Hepatocyte (in vitro differentiated cells): ENCODE results near the gene CLK3. TPM values are rescaled to one million over a fixed set of nuclear protein-coding genes. Genes with fewer than 3 reads are reported as not detected.

Experiments used
- DNase-seq: peaks from one replicate; pipeline ENCODE4 v3.0.0-alpha.2; 2016; ENCODE audit warnings: low spot score
- H2AFZ ChIP-seq: fragments of 200-600 bp; sonication (generic); 2 replicates; pipeline ENCODE4 v1.6.0; 2016; ENCODE audit warnings: antibody characterized with exemption, mild to moderate bottlenecking
- H3K27ac ChIP-seq: fragments of 200-600 bp; sonication (generic); 2 replicates; pipeline ENCODE4 v1.5.1; 2016; ENCODE audit warnings: mild to moderate bottlenecking
- H3K27me3 ChIP-seq: fragments of 200-600 bp; sonication (generic); 2 replicates; pipeline ENCODE4 v1.6.1; 2016
- H3K36me3 ChIP-seq: fragments of 200-600 bp; sonication (generic); replicated peaks from 2 replicates; pipeline ENCODE4 v1.5.1; 2016; ENCODE audit warnings: low read depth; ENCODE audit not compliant: insufficient read depth
- H3K4me1 ChIP-seq: fragments of 200-600 bp; sonication (generic); 2 replicates; pipeline ENCODE4 v1.5.1; 2016; ENCODE audit warnings: mild to moderate bottlenecking, moderate library complexity; ENCODE audit not compliant: insufficient read depth
- H3K4me2 ChIP-seq: fragments of 200-600 bp; sonication (generic); 2 replicates; pipeline ENCODE4 v1.6.0; 2016
- H3K4me3 ChIP-seq: fragments of 200-600 bp; sonication (generic); 2 replicates; pipeline ENCODE4 v1.5.1; 2016; ENCODE audit warnings: mild to moderate bottlenecking
- H3K79me2 ChIP-seq: fragments of 200-600 bp; sonication (generic); 2 replicates; pipeline ENCODE4 v1.6.0; 2017; ENCODE audit warnings: mild to moderate bottlenecking
- H3K9me2 ChIP-seq: fragments of 200-600 bp; sonication (generic); replicated peaks from 2 replicates; pipeline ENCODE4 v1.6.0; 2017; ENCODE audit warnings: mild to moderate bottlenecking; ENCODE audit not compliant: insufficient read depth
- H3K9me3 ChIP-seq: fragments of 200-600 bp; sonication (generic); 2 replicates; pipeline ENCODE4 v1.5.1; 2016; ENCODE audit warnings: low read depth, mild to moderate bottlenecking
- H4K20me1 ChIP-seq: fragments of 200-600 bp; sonication (generic); 2 replicates; pipeline ENCODE4 v1.6.0; 2016; ENCODE audit warnings: mild to moderate bottlenecking; ENCODE audit not compliant: insufficient read depth, poor library complexity, severe bottlenecking
- CTCF ChIP-seq: fragments of 200-600 bp; sonication (generic); IDR thresholded peaks from 2 replicates; pipeline ENCODE4 v1.5.1; 2016; ENCODE audit warnings: antibody characterized with exemption, mild to moderate bottlenecking; ENCODE audit not compliant: poor library complexity
- EZH2 ChIP-seq: fragments of 200-600 bp; sonication (generic); IDR thresholded peaks from 2 replicates; pipeline ENCODE4 v1.6.1; 2016; ENCODE audit warnings: antibody characterized with exemption, mild to moderate bottlenecking, borderline replicate concordance
- EZH2phosphoT487 ChIP-seq: fragments of 200-600 bp; sonication (generic); IDR thresholded peaks from one replicate; pipeline ENCODE4 v1.6.1; 2018; ENCODE audit warnings: antibody characterized with exemption, mild to moderate bottlenecking, low read depth, moderate library complexity; ENCODE audit not compliant: unreplicated experiment, severe bottlenecking
- WGBS: methylation state at CpG from one replicate; pipeline ENCODE4 v1.1.6; 2016; ENCODE audit warnings: low lambda C conversion rate; ENCODE audit errors: missing lambda C conversion rate; 5-methylcytosine and 5-hydroxymethylcytosine counted together
- polyA plus RNA-seq: library from polyadenylated mRNA; unstranded; fragments of >200 nt; fragmentation: Nextera tagmentation; extraction: Ambion mirVana; gene quantifications from 2 replicates; pipeline ENCODE4 v1.2.1, GENCODE V29; 2016
- total RNA-seq: library from RNA; depleted of rRNA; stranded (reverse); fragments of >200 nt; gene quantifications from 2 replicates; pipeline ENCODE4 v1.2.3, GENCODE V29; 2014

The CLK3 gene
- total and polyA plus RNA-seq, 2 experiments from 2014 or later, result 69.0 to 71.3 TPM

GRCh38 chr15:74603789-74604705 lies 11.6 kb upstream of the CLK3 start:
- H2AFZ ChIP-seq, result no peak overlapping the region
- H3K4me3 ChIP-seq, result no peak overlapping the region
- no peaks in the 10 kb centered on the region for H3K4me1 ChIP-seq
- H3K36me3 ChIP-seq, result no peaks in the 10 kb centered on the region
- H4K20me1 ChIP-seq, result no peaks in the 10 kb centered on the region
- no peaks in the 10 kb centered on the region for H3K9me3 ChIP-seq
- DNase-seq, result no peak
- 91% methylated on average over 10 of the region's 11 CpGs for whole genome bisulfite sequencing
- no peaks in the 10 kb centered on the region for H3K27me3 ChIP-seq
- no peaks in the 10 kb centered on the region for H3K9me2 ChIP-seq
- H3K79me2 ChIP-seq, result no peaks in the 10 kb centered on the region
- no peak overlapping the region for H3K4me2 ChIP-seq
- no peak for TF ChIP-seq EZH2
- no peak for TF ChIP-seq EZH2phosphoT487
- TF ChIP-seq CTCF, result no peak
- H3K27ac ChIP-seq, result no peak overlapping the region

- no peak overlapping the region for H3K27ac ChIP-seq
- no peak overlapping the region for H3K4me3 ChIP-seq
- H3K9me2 ChIP-seq, result no peaks in the 10 kb centered on the region
- no peak for DNase-seq
- no peak overlapping the region for H3K4me2 ChIP-seq
- no peaks in the 10 kb centered on the region for H3K36me3 ChIP-seq
- H2AFZ ChIP-seq, result no peak overlapping the region
- H3K9me3 ChIP-seq, result no peaks in the 10 kb centered on the region
- 93% methylated on average over 12 of the region's 12 CpGs for WGBS
- no peak for TF ChIP-seq EZH2
- no peak for TF ChIP-seq EZH2phosphoT487
- TF ChIP-seq CTCF, result no peak
- H3K79me2 ChIP-seq, result no peaks in the 10 kb centered on the region
- no peaks in the 10 kb centered on the region for H4K20me1 ChIP-seq
- no peaks in the 10 kb centered on the region for H3K4me1 ChIP-seq
- no peaks in the 10 kb centered on the region for H3K27me3 ChIP-seq
These were observed 10.4 kb upstream of the CLK3 start for GRCh38 chr15:74604983-74605794.

- Histone ChIP-seq H3K27ac (no peak overlapping the region), H3K4me2 (no peak overlapping the region), H3K36me3 (no peaks in the 10 kb centered on the region), H3K9me3 (no peaks in the 10 kb centered on the region), H3K4me3 (no peak overlapping the region), H3K4me1 (no peaks in the 10 kb centered on the region), H3K9me2 (no peaks in the 10 kb centered on the region), H4K20me1 (no peaks in the 10 kb centered on the region), H3K79me2 (no peaks in the 10 kb centered on the region), H3K27me3 (no peaks in the 10 kb centered on the region), H2AFZ (no peak overlapping the region)
- no peak for DNase-seq
- TF ChIP-seq EZH2 (no peak), CTCF (no peak), EZH2phosphoT487 (no peak)
- 95% methylated on average over 1 of the region's 1 CpG for WGBS
These were observed 9.9 kb upstream of the CLK3 start for GRCh38 chr15:74605795-74606150.
